ENCODE results near the gene BNC1.

The BNC1 gene

DNA sequence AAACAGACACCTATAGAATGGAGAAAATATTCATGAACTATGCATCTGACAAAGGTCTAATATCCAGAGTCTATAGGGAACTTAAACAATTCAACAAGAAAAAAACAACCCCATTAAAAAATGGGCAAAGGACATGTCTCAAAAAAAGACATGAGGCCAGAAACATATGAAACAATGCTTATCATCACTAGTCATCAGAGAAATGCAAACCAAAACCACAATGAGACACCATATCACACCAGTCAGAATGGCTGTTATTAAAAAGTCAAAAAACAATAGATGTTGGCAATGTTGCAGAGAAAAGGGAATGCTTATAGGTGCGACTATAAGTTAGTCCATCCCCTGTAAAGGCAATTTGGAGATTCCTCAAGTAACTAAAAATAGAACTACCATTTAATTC is 65.4 kb downstream of the BNC1 start:
- no peak overlapping the region for H3K4me3 ChIP-seq (replicated peaks; ENCODE audit: low read depth, low read length)
- DNase-seq (ENCODE audit: extremely low read depth, low read depth) = no peak
- TF ChIP-seq, protein P1, sequence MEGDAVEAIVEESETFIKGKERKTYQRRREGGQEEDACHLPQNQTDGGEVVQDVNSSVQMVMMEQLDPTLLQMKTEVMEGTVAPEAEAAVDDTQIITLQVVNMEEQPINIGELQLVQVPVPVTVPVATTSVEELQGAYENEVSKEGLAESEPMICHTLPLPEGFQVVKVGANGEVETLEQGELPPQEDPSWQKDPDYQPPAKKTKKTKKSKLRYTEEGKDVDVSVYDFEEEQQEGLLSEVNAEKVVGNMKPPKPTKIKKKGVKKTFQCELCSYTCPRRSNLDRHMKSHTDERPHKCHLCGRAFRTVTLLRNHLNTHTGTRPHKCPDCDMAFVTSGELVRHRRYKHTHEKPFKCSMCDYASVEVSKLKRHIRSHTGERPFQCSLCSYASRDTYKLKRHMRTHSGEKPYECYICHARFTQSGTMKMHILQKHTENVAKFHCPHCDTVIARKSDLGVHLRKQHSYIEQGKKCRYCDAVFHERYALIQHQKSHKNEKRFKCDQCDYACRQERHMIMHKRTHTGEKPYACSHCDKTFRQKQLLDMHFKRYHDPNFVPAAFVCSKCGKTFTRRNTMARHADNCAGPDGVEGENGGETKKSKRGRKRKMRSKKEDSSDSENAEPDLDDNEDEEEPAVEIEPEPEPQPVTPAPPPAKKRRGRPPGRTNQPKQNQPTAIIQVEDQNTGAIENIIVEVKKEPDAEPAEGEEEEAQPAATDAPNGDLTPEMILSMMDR (IDR thresholded peaks at IDR 0.05; ENCODE audit: low read depth, low read length, missing control alignments) = no peak

DNA sequence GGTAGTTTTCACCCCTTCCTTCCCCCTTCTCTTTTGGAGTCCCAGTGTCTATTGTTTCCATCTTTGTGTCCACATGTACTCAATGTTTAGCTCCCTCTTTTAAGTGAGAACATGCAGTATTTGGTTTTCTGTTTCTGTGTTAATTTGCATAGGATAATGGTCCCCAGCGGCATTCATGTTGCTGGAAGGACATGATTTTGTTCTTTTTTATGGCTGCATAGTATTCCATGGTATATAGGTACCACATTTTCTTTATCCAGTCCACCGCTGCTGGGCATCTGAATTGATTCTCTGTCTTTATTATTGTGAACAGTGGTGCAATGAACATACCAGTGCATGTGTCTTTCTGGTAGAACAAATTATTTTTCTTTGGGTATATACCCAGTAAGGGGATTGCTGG is 69.2 kb downstream of the BNC1 start:
- DNase-seq (ENCODE audit: extremely low read depth, low read depth) = no peak
- H3K4me3 ChIP-seq (replicated peaks; ENCODE audit: low read depth, low read length) = no peak overlapping the region
- TF ChIP-seq, protein P1 (IDR thresholded peaks at IDR 0.05; ENCODE audit: low read depth, low read length, missing control alignments) = no peak

DNA sequence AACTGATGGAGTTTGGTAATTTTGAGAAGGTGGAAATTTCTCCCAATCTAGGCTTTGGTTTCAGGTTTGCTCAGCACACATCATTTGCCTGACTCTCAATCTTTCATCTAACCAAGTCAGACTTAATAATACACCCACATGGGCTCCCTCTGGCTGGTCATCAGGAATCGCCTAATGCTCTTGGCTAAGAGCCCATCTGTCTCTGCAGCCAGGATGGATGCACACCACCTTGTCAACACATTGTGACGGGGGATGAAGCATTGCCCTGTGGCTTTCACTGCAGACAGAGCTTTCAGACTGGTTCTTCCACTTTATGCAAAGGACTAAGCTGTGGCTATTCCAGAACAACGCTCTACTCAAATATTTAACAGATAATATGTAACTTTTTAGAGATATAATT is 73.8 kb downstream of the BNC1 start:
- no peak for DNase-seq (ENCODE audit: extremely low read depth, low read depth)
- no peak overlapping the region for H3K4me3 ChIP-seq (replicated peaks; ENCODE audit: low read depth, low read length)
- TF ChIP-seq, protein P1 (IDR thresholded peaks at IDR 0.05; ENCODE audit: low read depth, low read length, missing control alignments) = no peak

DNA sequence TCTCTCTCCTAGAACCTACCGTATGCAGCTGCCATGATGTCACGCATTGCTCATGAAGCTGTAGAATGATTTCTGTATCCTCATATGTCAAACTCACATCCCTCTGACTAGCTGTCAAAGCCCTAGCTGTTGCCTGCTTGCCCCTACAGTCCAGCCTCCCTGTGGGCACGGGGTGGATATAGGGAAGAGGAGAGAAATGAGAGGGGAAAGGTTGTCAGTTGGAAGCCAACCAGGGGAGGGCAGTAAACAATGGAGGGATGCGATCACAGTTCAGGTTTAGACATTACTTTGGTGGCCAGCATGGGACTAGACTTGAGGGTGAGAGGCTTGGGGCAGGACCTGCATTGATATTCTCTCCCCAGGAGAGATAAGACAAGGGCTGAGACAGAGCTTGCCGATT is 75.1 kb downstream of the BNC1 start:
- no peak for DNase-seq (ENCODE audit: extremely low read depth, low read depth)
- no peak overlapping the region for H3K4me3 ChIP-seq (replicated peaks; ENCODE audit: low read depth, low read length)
- TF ChIP-seq, protein P1 (IDR thresholded peaks at IDR 0.05; ENCODE audit: low read depth, low read length, missing control alignments) = no peak

DNA sequence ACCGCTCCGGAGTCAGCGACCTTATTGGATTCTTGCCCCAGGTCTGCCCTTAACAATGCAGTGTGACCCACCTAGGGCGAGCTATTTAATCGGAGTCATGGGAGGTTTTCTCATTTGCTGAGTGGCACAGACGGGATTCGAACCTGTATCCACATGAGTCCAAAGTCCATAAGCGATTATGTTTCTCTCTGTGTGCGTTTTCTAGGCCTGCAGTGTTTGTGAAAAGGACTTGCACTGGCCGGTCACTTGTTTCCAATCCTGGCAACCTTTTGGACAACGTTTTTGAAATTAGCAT is 76.2 kb downstream of the BNC1 start:
- no peak for DNase-seq (ENCODE audit: extremely low read depth, low read depth)
- TF ChIP-seq, protein P1 (IDR thresholded peaks at IDR 0.05; ENCODE audit: low read depth, low read length, missing control alignments) = no peak
- H3K4me3 ChIP-seq (replicated peaks; ENCODE audit: low read depth, low read length) = peak overlapping the region; percentile 84

DNA sequence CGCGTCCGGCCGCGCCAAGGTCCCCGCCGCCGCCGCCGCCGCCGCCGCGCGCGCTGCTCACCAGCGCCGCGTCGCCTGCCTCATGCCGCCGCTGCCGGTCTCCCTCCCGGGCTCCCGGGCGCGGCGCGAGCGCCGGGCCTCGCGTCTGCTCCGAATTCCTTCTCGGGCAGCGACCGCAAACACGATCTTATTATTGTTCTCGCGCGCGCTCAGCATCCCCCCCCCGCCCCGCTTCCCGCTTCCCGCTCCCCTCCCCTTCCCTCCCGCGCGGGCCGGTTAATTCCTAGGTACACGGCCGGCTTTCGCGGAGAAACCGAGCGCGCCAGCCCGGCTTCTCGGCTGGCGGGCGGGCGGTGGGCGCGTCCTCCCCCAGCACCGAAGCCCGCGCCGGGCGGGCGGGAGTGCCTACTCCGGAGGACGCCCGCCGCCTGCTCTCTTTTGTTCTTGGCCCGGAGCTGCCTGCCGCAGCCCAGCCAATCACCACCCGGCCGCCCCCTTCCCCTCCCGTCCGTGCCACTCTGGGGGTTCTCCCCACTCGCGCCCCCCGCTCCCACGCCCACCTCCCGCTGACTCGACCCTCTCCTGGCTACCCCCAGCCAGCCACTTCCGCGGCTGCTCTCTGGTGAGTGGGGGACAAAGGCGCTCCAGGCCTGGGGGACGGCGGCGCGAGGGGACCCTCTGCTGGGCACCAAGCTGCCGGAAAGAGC is 76.7 kb downstream of the BNC1 start, which contains the start of gene HDGFL3:
Gene HDGFL3 (minus strand): TSS at position 164 of the 707 bp plus-strand sequence. CDS start 409 bp downstream, outside the sequence.
- TF ChIP-seq, protein P1 (IDR thresholded peaks at IDR 0.05; ENCODE audit: low read depth, low read length, missing control alignments) = peak; percentile 5
- peak within 1 kb of the TSS; percentile 84 for H3K4me3 ChIP-seq (replicated peaks; ENCODE audit: low read depth, low read length)
- DNase-seq (ENCODE audit: extremely low read depth, low read depth) = no peak
